BLaER1 (cell line): ENCODE results near the gene MYLIP.

Experiments
- H3K27ac ChIP-seq: shearing (Covaris generic); formaldehyde crosslinking; 2 replicates; pipeline ENCODE4 v1.8.1; 2022
- H3K27me3 ChIP-seq: shearing (Covaris generic); formaldehyde crosslinking; 2 replicates; pipeline ENCODE4 v1.8.1; 2022
- H3K36me3 ChIP-seq: shearing (Covaris generic); formaldehyde crosslinking; 2 replicates; pipeline ENCODE4 v1.8.1; 2022
- H3K4me1 ChIP-seq: shearing (Covaris generic); formaldehyde crosslinking; 2 replicates; pipeline ENCODE4 v1.8.1; 2022
- H3K4me2 ChIP-seq: shearing (Covaris generic); formaldehyde crosslinking; 2 replicates; pipeline ENCODE4 v1.8.1; 2022
- H3K4me3 ChIP-seq: shearing (Covaris generic); formaldehyde crosslinking; 2 replicates; pipeline ENCODE4 v1.8.1; 2022
- H3K9ac ChIP-seq: shearing (Covaris generic); formaldehyde crosslinking; 2 replicates; pipeline ENCODE4 v1.8.1; 2022
- H3K9me3 ChIP-seq: shearing (Covaris generic); formaldehyde crosslinking; 2 replicates; pipeline ENCODE4 v1.8.1; 2022
- H4K20me1 ChIP-seq: shearing (Covaris generic); formaldehyde crosslinking; 2 replicates; pipeline ENCODE4 v1.8.1; 2022
- Cebpa-rat ChIP-seq: shearing (Covaris generic); IDR thresholded peaks from 2 replicates; pipeline ENCODE4 v1.8.1; 2022

Gene MYLIP

DNA sequence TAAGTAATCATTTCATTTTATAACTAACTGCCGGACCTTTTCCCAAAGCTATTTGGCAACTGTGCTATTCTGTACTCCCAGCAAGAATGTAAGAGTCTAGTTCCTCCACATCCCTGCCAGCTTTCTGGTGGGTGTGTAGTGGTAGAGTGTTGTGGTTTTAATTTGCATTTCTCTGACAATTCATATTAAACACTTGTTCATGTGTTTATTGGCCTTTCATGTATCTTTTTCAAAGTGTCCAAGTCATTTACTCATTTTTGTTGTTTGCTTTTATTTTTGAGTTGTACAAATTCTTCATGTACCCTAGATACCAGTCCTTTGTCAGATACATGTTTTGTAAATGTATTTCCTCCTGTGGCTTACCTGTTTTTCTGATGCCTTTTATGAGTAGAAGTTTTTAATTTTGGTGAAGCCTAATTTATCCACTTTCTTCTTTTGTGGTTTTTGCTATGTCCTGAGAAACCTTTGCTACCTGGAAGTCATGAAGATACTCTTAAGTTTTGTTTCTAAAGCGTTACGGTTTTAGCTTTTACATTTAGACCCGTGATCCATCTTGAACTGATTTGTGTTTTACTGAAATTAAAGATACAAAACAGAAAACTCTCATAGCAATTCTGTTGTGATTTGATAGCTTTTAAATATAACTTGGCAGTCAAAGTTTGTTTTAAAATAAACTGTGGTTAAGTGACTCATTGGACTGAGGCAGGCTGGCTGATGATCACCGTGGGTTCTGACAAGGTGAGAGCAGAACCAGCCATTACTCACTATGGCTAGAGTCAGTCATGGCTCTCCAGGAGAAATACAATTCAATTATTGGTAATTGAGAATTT is 8.0 kb downstream of the MYLIP start:
- H3K4me1 ChIP-seq = peaks cover 65% of the 10 kb centered on the region
- no peaks in the 10 kb centered on the region for H3K9me3 ChIP-seq
- peaks cover 99% of the 10 kb centered on the region for H4K20me1 ChIP-seq
- no peak overlapping the region for H3K4me3 ChIP-seq
- H3K4me2 ChIP-seq = peak overlapping the region; percentile 47
- no peaks in the 10 kb centered on the region for H3K27me3 ChIP-seq
- H3K9ac ChIP-seq = no peak overlapping the region
- H3K36me3 ChIP-seq = peaks cover 72% of the 10 kb centered on the region
- TF ChIP-seq Cebpa-rat = no peak
- no peak overlapping the region for H3K27ac ChIP-seq

DNA sequence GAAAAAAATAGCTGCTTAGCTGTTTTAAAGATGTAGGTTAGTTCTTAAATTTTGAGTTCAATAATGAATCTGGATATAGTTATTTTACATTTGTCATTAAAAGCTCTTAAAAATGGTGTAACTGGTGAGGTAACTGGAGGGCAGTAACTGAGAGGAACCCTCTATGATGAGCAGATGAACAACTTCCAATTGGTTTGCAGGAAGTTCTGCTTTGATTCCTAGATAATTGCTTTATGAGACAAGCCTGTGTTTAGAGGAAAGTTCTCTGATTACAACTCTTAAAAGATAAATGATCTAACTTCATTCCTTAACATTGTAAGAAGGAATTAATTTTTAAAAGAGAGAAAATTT is 8.5 kb downstream of the MYLIP start:
- H3K27ac ChIP-seq = no peak overlapping the region
- H3K4me1 ChIP-seq = peaks cover 59% of the 10 kb centered on the region
- H3K4me3 ChIP-seq = no peak overlapping the region
- peaks cover 77% of the 10 kb centered on the region for H3K36me3 ChIP-seq
- H4K20me1 ChIP-seq = peaks cover 99% of the 10 kb centered on the region
- H3K4me2 ChIP-seq = peak overlapping the region; percentile 47; the same call in 1 of the 2 replicates
- no peaks in the 10 kb centered on the region for H3K27me3 ChIP-seq
- no peak overlapping the region for H3K9ac ChIP-seq
- no peaks in the 10 kb centered on the region for H3K9me3 ChIP-seq
- TF ChIP-seq Cebpa-rat = no peak

DNA sequence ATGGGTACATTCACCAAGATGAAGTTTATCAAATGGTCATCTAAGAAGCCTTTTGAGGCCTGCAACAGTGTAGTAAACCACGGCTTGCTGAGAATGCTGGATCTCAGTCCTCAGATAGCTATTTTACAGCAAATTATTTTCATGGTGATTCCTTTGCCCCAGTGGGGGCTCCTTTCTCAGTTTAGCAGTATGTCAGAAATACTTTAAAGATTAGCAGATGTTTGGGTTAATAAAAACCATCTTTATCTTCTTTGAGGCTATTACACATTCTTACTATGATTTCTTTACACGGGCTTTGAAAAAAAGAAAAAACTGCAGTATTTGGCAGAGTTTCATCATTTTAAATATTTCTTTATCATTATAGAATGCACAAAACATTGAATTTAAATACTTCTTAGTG is 10.7 kb downstream of the MYLIP start:
- Histone ChIP-seq H3K4me2 (no peak overlapping the region), H3K36me3 (peaks cover 87% of the 10 kb centered on the region), H3K4me1 (peaks cover 38% of the 10 kb centered on the region), H4K20me1 (peaks cover 99% of the 10 kb centered on the region), H3K9ac (no peak overlapping the region), H3K4me3 (no peak overlapping the region), H3K27ac (no peak overlapping the region), H3K27me3 (no peaks in the 10 kb centered on the region), H3K9me3 (no peaks in the 10 kb centered on the region)
- TF ChIP-seq Cebpa-rat = no peak

DNA sequence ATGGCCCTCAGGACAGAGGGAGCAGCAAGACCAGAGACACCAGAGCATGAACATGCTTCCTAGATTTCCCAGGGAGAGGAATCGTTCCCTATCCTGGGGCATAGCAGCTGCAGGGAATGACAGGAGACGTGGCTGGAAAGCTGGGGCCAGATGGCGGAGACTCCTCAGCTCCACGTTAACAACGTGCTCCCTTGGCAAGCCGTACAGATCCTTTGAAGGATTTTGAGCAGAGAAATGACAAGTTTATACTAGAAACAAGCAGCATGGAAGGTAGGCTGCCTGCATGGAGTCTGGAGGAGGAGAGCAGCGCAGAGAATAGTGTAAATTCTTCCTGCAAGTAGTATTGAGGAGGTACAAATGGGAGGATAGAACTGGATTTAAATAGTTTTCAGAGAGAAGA is 11.7 kb downstream of the MYLIP start:
- Histone ChIP-seq H4K20me1 (peaks cover 99% of the 10 kb centered on the region), H3K9me3 (no peaks in the 10 kb centered on the region), H3K9ac (no peak overlapping the region), H3K4me1 (peaks cover 28% of the 10 kb centered on the region), H3K4me3 (no peak overlapping the region), H3K36me3 (peaks cover 90% of the 10 kb centered on the region), H3K27me3 (no peaks in the 10 kb centered on the region), H3K27ac (no peak overlapping the region), H3K4me2 (no peak overlapping the region)
- no peak for TF ChIP-seq Cebpa-rat

DNA sequence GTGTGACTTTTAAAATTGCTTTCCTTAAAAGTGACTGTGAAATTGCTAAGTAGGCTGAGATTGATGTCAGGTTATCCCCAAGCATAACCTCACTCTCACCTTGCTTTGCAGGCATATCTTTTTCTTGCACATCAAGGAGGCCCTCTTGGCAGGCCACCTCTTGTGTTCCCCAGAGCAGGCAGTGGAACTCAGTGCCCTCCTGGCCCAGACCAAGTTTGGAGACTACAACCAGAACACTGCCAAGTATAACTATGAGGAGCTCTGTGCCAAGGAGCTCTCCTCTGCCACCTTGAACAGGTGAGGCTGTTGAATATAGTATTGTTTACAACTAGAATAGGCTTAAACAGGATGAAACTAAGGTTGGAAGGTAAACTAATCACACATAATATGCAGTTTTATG is 12.6 kb downstream of the MYLIP start:
- Histone ChIP-seq H3K4me2 (no peak overlapping the region), H4K20me1 (peaks cover 100% of the 10 kb centered on the region), H3K4me3 (no peak overlapping the region), H3K9ac (no peak overlapping the region), H3K36me3 (peaks cover 95% of the 10 kb centered on the region), H3K27me3 (no peaks in the 10 kb centered on the region), H3K27ac (no peak overlapping the region), H3K4me1 (peaks cover 20% of the 10 kb centered on the region), H3K9me3 (no peaks in the 10 kb centered on the region)
- TF ChIP-seq Cebpa-rat = no peak

DNA sequence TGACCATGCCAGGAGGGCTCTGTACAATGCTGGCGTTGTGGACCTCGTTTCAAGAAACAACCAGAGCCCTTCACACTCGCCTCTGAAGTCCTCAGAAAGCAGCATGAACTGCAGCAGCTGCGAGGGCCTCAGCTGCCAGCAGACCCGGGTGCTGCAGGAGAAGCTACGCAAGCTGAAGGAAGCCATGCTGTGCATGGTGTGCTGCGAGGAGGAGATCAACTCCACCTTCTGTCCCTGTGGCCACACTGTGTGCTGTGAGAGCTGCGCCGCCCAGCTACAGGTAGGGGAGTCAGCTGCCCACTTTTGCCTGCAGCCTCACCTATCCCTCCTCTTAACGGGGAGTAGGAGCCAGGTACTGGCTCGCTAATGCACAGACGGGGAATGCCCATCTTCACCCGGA is 16.2 kb downstream of the MYLIP start:
- peaks cover 99% of the 10 kb centered on the region for H4K20me1 ChIP-seq
- no peaks in the 10 kb centered on the region for H3K9me3 ChIP-seq
- no peaks in the 10 kb centered on the region for H3K4me1 ChIP-seq
- no peak for TF ChIP-seq Cebpa-rat
- no peak overlapping the region for H3K9ac ChIP-seq
- no peaks in the 10 kb centered on the region for H3K27me3 ChIP-seq
- H3K36me3 ChIP-seq = peaks cover 98% of the 10 kb centered on the region
- no peak overlapping the region for H3K27ac ChIP-seq
- no peak overlapping the region for H3K4me2 ChIP-seq
- H3K4me3 ChIP-seq = no peak overlapping the region

DNA sequence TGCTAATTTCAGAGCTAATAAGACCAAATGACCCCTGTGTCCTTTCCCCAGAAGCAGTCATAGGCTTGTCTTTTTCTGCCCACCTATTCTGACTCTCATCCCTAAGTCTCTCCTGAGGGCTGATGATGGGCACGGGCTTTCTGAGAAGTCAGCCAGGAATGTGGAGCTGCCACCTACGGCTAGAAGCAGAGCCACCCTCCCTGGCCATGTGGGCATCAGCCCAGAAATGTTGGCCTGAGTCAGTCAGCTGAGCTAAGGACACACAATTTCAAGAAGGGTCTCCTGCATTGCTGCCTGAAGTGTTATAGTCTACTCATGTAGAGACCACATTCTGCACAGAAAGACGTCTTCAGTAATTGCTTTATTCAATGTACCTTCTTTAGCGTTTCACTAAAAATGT is 17.1 kb downstream of the MYLIP start:
- H3K9ac ChIP-seq = no peak overlapping the region
- no peak for TF ChIP-seq Cebpa-rat
- peaks cover 98% of the 10 kb centered on the region for H3K36me3 ChIP-seq
- no peak overlapping the region for H3K4me3 ChIP-seq
- no peaks in the 10 kb centered on the region for H3K4me1 ChIP-seq
- no peaks in the 10 kb centered on the region for H3K9me3 ChIP-seq
- no peak overlapping the region for H3K27ac ChIP-seq
- H3K27me3 ChIP-seq = no peaks in the 10 kb centered on the region
- no peak overlapping the region for H3K4me2 ChIP-seq
- H4K20me1 ChIP-seq = peaks cover 97% of the 10 kb centered on the region

DNA sequence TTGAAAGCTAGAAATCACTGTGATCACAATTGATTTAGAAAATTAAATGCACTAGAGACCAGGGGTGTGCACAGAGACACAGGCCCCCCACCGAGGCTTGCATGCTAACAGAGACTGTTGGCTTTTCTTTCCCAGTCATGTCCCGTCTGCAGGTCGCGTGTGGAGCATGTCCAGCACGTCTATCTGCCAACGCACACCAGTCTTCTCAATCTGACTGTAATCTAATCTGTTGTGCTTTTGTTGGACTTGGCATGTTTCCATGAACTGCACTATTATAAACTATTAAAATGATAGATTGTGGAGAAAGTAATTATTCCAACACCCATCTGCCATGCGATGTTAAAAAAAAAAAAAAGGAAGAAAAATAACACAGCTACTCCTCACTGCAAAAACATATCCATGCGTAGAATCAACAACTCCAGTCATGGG is 17.7 kb downstream of the MYLIP start:
- Histone ChIP-seq H3K4me1 (no peaks in the 10 kb centered on the region), H3K27ac (no peak overlapping the region), H3K36me3 (peaks cover 98% of the 10 kb centered on the region), H3K4me2 (no peak overlapping the region), H4K20me1 (peaks cover 92% of the 10 kb centered on the region), H3K27me3 (no peaks in the 10 kb centered on the region), H3K9ac (no peak overlapping the region), H3K9me3 (no peaks in the 10 kb centered on the region), H3K4me3 (no peak overlapping the region)
- TF ChIP-seq Cebpa-rat = no peak

DNA sequence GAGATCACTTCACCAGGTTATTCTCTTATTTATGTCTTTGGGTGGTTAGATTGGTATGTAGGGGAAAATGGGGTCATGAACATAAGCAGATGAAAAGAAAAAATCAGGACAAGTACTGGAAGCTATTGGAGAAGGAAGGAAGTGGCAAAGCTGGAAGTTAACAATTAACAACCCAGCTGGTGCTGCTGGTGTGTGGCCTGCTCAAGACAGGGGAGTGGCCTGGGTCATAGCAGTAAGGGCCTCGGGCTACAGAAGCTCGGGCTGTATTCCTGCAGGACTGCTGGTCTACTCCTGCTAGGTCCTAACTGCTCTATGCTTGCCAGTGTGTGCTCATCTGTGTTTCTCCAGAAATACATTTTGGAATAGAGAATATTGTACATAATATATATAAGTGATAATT is 19.6 kb downstream of the MYLIP start:
- Histone ChIP-seq H3K4me2 (no peak overlapping the region), H3K4me3 (no peak overlapping the region), H3K4me1 (no peaks in the 10 kb centered on the region), H3K27ac (no peak overlapping the region), H3K27me3 (no peaks in the 10 kb centered on the region), H3K9ac (no peak overlapping the region), H4K20me1 (peaks cover 72% of the 10 kb centered on the region), H3K36me3 (peaks cover 91% of the 10 kb centered on the region), H3K9me3 (no peaks in the 10 kb centered on the region)
- TF ChIP-seq Cebpa-rat = no peak

DNA sequence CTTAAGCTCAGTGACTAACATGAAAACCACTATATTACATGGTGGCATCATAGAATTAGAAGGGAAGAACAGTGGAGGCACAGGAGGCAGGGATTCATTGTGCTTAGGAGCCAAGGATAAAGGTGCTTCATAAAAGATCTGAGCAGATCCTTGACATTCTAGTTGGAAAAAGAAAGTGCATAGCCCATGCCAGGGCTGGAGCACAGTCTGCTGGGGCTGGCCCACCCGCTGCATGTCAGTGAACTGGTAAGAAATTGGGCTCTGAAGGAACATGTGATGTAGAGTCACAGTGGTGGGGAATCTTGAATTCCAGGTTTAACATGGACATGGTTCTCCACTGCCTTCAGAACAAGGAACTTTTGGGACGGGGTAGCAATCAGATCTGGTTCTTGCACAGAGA is 20.4 kb downstream of the MYLIP start:
- Histone ChIP-seq H3K4me3 (no peak overlapping the region), H3K4me1 (no peaks in the 10 kb centered on the region), H3K27ac (no peak overlapping the region), H3K27me3 (no peaks in the 10 kb centered on the region), H4K20me1 (peaks cover 64% of the 10 kb centered on the region), H3K9ac (no peak overlapping the region), H3K9me3 (peaks cover 2% of the 10 kb centered on the region), H3K4me2 (no peak overlapping the region), H3K36me3 (peaks cover 86% of the 10 kb centered on the region)
- TF ChIP-seq Cebpa-rat = no peak

DNA sequence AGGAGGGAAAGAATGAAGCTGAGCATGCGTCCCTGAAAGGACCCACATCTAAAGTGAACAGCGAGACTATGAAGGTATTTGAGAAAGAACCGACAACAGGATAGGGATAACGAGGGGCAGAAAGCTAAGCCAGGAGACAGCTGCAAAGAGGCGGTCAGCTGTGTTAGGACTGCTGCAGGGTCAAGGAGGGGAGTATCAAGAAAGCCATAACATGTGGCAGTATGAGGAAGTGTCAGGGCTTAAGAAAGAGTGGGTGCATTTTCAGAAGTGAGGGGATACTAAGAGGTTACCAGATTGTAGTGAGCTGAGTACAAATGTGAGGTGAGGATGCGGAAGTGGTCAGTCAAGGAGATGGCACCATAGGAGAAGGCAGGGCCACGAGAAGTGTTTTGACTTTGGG is 21.2 kb downstream of the MYLIP start:
- Histone ChIP-seq H4K20me1 (peaks cover 56% of the 10 kb centered on the region), H3K27me3 (no peaks in the 10 kb centered on the region), H3K36me3 (peaks cover 86% of the 10 kb centered on the region), H3K9ac (no peak overlapping the region), H3K4me2 (no peak overlapping the region), H3K4me1 (no peaks in the 10 kb centered on the region), H3K27ac (no peak overlapping the region), H3K4me3 (no peak overlapping the region), H3K9me3 (peaks cover 10% of the 10 kb centered on the region)
- no peak for TF ChIP-seq Cebpa-rat
